Hematopoietic multipotent progenitor cell treated with erythropoietin and hydrocortisone succinate and interleukin-3 and kit ligand, for 17 days (in vitro differentiated cells): Measurements from ENCODE around the gene ARHGAP15.

Experiments used
- DNase-seq: peaks from one replicate; pipeline ENCODE4 v3.0.0-alpha.2; 2015; ENCODE audit warnings: low spot score

ARHGAP15 gene

GRCh38 chr2:143689541-143689940 lies 560.3 kb downstream of the ARHGAP15 start:
- DNase-seq: no peak

- DNase-seq: no peak
Observed at GRCh38 chr2:143690235-143690634, 561.0 kb downstream of the ARHGAP15 start.

GRCh38 chr2:143691121-143691520 lies 561.9 kb downstream of the ARHGAP15 start:
- no peak for DNase-seq

- no peak for DNase-seq
Observed at GRCh38 chr2:143692162-143692561, 562.9 kb downstream of the ARHGAP15 start.

GRCh38 chr2:143692967-143693366 lies 563.7 kb downstream of the ARHGAP15 start:
- DNase-seq: no peak

- DNase-seq: no peak
Observed at GRCh38 chr2:143694335-143694734, 565.1 kb downstream of the ARHGAP15 start.

- DNase-seq: no peak
Observed at GRCh38 chr2:143696651-143697050, 567.4 kb downstream of the ARHGAP15 start.

GRCh38 chr2:143697744-143698143 lies 568.5 kb downstream of the ARHGAP15 start:
- no peak for DNase-seq

- no peak for DNase-seq
Observed at GRCh38 chr2:143698352-143698751, 569.1 kb downstream of the ARHGAP15 start.

GRCh38 chr2:143698888-143699570 lies 569.8 kb downstream of the ARHGAP15 start:
- no peak for DNase-seq

- no peak for DNase-seq
Observed at GRCh38 chr2:143700865-143701264, 571.6 kb downstream of the ARHGAP15 start.

GRCh38 chr2:143701785-143702184 lies 572.6 kb downstream of the ARHGAP15 start:
- no peak for DNase-seq

GRCh38 chr2:143702931-143703330 lies 573.7 kb downstream of the ARHGAP15 start:
- DNase-seq: no peak

GRCh38 chr2:143704451-143705106 lies 575.4 kb downstream of the ARHGAP15 start:
- no peak for DNase-seq

- no peak for DNase-seq
Observed at GRCh38 chr2:143705108-143705707, 576.0 kb downstream of the ARHGAP15 start.

GRCh38 chr2:143706354-143706753 lies 577.1 kb downstream of the ARHGAP15 start:
- DNase-seq: no peak

- DNase-seq: no peak
Observed at GRCh38 chr2:143708682-143709081, 579.5 kb downstream of the ARHGAP15 start.

- no peak for DNase-seq
Observed at GRCh38 chr2:143710196-143710595, 581.0 kb downstream of the ARHGAP15 start.

- no peak for DNase-seq
Observed at GRCh38 chr2:143710879-143711278, 581.7 kb downstream of the ARHGAP15 start.

GRCh38 chr2:143716522-143716921 lies 587.3 kb downstream of the ARHGAP15 start:
- no peak for DNase-seq

- no peak for DNase-seq
Observed at GRCh38 chr2:143717053-143717452, 587.8 kb downstream of the ARHGAP15 start.

- no peak for DNase-seq
Observed at GRCh38 chr2:143717536-143718168, 588.4 kb downstream of the ARHGAP15 start.

GRCh38 chr2:143718745-143719144 lies 589.5 kb downstream of the ARHGAP15 start:
- no peak for DNase-seq
